Pancreas (tissue), 10 donors: ENCODE results near the gene CDKAL1. TPM values are rescaled to one million over a fixed set of nuclear protein-coding genes. Genes with fewer than 3 reads are reported as not detected.

ENCODE experiments used
- ATAC-seq, 4 donors: fragments of 200-7000 bp; cut with Tn5 transposase; one replicate each; pipeline versions ENCODE4 v1.8.0 to v1.9.1; 2020; ENCODE audit warnings: mild to moderate bottlenecking in 4 of 4, moderate library complexity in 4 of 4
- DNase-seq, 6 donors: peaks; one replicate each; pipeline ENCODE4 v3.0.0-alpha.2; 2020
- FAIRE-seq: peaks from 2 replicates; lab custom pipeline; 2012; peaks lifted over from hg19 to GRCh38; lab: Jason Lieb, UNC
- H3K27ac ChIP-seq, 4 donors: fragments of 200-600 bp; sonication (generic); 1 replicate in 3 of 4; 2 replicates in 1 of 4; pipeline versions ENCODE4 v1.5.0 to v1.8.0; 2020
- H3K27me3 ChIP-seq, 4 donors: fragments of 200-600 bp; one replicate each; pipeline ENCODE4 v1.8.0; 2021
- H3K36me3 ChIP-seq, 3 donors: fragments of 200-600 bp; sonication (generic) in 1 of 3; one replicate each; pipeline versions ENCODE4 v1.5.0 to v1.8.0; 2020 to 2021
- H3K4me1 ChIP-seq, 3 donors: fragments of 200-600 bp; one replicate each; pipeline ENCODE4 v1.8.0; 2021
- H3K4me3 ChIP-seq, 4 donors: fragments of 200-600 bp; sonication (generic) in 2 of 4; one replicate each; pipeline versions ENCODE4 v1.5.0 to v1.8.0; 2020 to 2021
- H3K9me3 ChIP-seq, 4 donors: fragments of 200-600 bp; one replicate each; pipeline ENCODE4 v1.8.0; 2021
- CTCF ChIP-seq, 4 donors: fragments of 200-600 bp; sonication (generic) in 3 of 4; IDR thresholded peaks; one replicate each; pipeline versions ENCODE4 v1.5.0 to v1.8.0; 2021; ENCODE audit warnings: antibody characterized with exemption in 4 of 4
- WGBS, 2 donors: extraction: QIAGEN DNeasy Blood & Tissue Kit; methylation state at CpG; one replicate each; pipeline ENCODE4 v1.1.7; 2013; 5-methylcytosine and 5-hydroxymethylcytosine counted together
- intact Hi-C, 3 donors: fragments of 100-400 bp; cut with DNase I; formaldehyde crosslinking; loops; one replicate each; pipeline versions ENCODE4 v1.11.1 to v1.14.2; 2022
- polyA plus RNA-seq, 2 donors: library from polyadenylated mRNA; stranded (reverse); fragments of 200-250 nt; gene quantifications; one replicate each; pipeline ENCODE4 v1.2.3, GENCODE V29; 2013
- total RNA-seq, 6 donors: library from RNA; stranded (reverse); fragmentation: NEBNext Ultra II Directional in 4 of 6; extraction: Animal tissue kit (Norgen Biotek cat#: 25700) in 4 of 6; gene quantifications; one replicate each; pipeline versions ENCODE4 v1.2.1 to v1.2.4, GENCODE V29; 2021 to 2023
- donor health status: healthy with polysubstance abuse.
- donor health status: DM: no; HTN: no; CAD: no; lungs with moderate emphysema.
- donor health status: DM: no; HTN: no; CAD: no.
- donor health status: control.
- donor health status: control.
- donor health status: Bipolar disorder and iron deficiency.
- donor health status: DM: yes; HTN: yes; CAD: no.
- donor health status: DM: no; HTN: no; CAD: no.
- donor health status: DM: no; HTN: no; CAD: no.
- donor health status: DM: yes; HTN: yes; CAD: no.

The CDKAL1 gene
- total and polyA plus RNA-seq, 8 donors, result 3.3 to 11.7 (median 8.2) TPM

DNA sequence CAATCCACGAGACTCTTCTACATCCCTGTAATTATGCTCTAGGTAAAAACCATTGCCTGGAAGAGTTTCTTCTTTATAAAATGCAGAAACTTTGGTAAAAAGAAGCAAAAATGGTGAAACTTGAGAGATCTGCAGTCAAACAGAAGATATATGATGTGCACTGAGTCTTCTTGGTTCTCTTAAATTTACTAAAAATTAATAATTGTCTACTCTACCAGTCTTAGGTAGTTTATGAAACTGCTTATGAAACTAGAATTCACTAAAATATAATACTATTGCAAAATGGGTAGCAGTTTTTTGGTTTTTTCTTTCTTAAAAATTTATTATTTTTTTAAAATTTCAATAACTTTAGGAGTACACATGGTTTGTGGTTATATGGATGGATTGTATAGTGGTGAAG lies 540.2 kb downstream of the CDKAL1 start:
- intact Hi-C loops, result no loop called here
- FAIRE-seq (no peak), ATAC-seq (no peak), DNase-seq (no peak)
- Histone ChIP-seq H3K36me3 (no peaks in the 10 kb centered on the region), H3K9me3 (no peaks in the 10 kb centered on the region), H3K27me3 (no peaks in the 10 kb centered on the region), H3K27ac (no peak overlapping the region), H3K4me1 (peaks cover 0 to 2% (median 0%) of the 10 kb centered on the region in 3 donors), H3K4me3 (no peak overlapping the region)
- WGBS, 2 donors, result 94 to 100% methylated on average over 1 of the region's 1 CpG
- no peak for TF ChIP-seq CTCF (IDR thresholded peaks at IDR 0.05)

GRCh38 chr6:21075986-21076385 lies 541.7 kb downstream of the CDKAL1 start:
- Histone ChIP-seq H3K27ac (no peak overlapping the region), H3K36me3 (no peaks in the 10 kb centered on the region), H3K9me3 (no peaks in the 10 kb centered on the region), H3K4me1 (peaks cover 0 to 2% (median 0%) of the 10 kb centered on the region in 3 donors), H3K4me3 (no peak overlapping the region), H3K27me3 (no peaks in the 10 kb centered on the region)
- FAIRE-seq, result no peak
- no peak for TF ChIP-seq CTCF (IDR thresholded peaks at IDR 0.05)
- no peak for ATAC-seq
- intact Hi-C loops, result no loop called here
- 95 to 96% methylated on average over 2 of the region's 2 CpGs for WGBS, 2 donors
- DNase-seq, result no peak

GRCh38 chr6:21078497-21078896 lies 544.2 kb downstream of the CDKAL1 start:
- no peak for TF ChIP-seq CTCF (IDR thresholded peaks at IDR 0.05)
- Histone ChIP-seq H3K27me3 (no peaks in the 10 kb centered on the region), H3K4me1 (peaks cover 0 to 2% (median 0%) of the 10 kb centered on the region in 3 donors), H3K27ac (no peak overlapping the region), H3K4me3 (no peak overlapping the region), H3K36me3 (no peaks in the 10 kb centered on the region), H3K9me3 (no peaks in the 10 kb centered on the region)
- WGBS, 2 donors, result 97 to 99% methylated on average over 3 of the region's 3 CpGs
- no peak for ATAC-seq
- intact Hi-C loops, result no loop called here
- DNase-seq, result no peak
- no peak for FAIRE-seq

DNA sequence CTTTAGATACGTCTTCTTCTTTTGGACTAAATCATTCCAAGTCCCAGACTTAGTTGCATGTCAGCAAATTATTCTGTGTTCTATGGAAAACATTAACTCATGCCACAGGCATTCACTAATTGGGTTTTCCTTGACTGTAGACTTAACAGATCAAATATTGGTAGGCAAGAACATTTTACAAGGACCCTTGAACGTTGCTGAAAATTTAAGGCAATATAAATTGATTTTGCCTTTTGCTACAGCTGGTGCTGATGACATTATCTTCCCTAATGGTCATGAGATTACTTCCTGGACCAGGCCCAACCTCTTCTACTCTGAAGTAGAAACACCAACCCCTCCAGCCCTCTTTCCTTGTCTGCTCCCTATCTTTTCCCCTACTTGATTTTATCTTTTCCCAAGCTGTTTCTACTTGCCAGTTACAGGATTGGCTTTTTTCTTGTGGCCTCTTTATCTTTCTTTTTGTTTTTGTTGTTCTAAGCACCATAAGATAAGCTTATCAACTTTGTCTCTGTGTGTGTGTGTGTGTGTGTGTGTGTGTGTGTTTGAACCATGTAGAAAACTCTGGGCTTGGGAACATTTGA lies 545.3 kb downstream of the CDKAL1 start:
- Histone ChIP-seq H3K27me3 (no peaks in the 10 kb centered on the region), H3K36me3 (no peaks in the 10 kb centered on the region), H3K4me3 (no peak overlapping the region), H3K9me3 (no peaks in the 10 kb centered on the region), H3K4me1 (peaks cover 0 to 2% (median 0%) of the 10 kb centered on the region in 3 donors), H3K27ac (peak overlapping the region in 1 of 4 donors; percentile 24)
- FAIRE-seq, result no peak
- no peak for TF ChIP-seq CTCF (IDR thresholded peaks at IDR 0.05)
- intact Hi-C loops, result no loop called here
- no peak for DNase-seq
- WGBS, 2 donors, result 38 to 40% methylated on average over 2 of the region's 2 CpGs
- ATAC-seq, result peak in 2 of 4 donors; percentile 28 to 68

DNA sequence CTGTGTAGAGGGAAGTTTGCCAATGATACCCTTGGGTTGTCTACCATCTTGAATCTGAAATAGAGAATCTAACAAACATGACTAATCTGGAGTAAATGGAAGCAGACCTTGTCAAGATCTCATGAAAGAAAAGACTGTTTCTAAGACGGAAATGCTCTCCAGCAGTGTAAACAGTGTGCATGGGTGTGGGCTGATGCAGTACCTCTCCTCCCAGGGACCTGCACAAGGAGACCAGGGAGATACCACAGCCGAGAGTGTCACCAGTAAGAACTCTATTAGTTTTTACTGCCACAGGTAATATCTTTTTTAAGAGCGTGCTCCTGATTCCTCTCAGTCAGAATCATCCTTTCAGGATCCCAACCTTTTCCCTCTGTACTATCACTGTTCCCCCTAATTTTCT lies 546.0 kb downstream of the CDKAL1 start:
- H3K4me1 ChIP-seq, result peaks cover 0 to 2% (median 0%) of the 10 kb centered on the region in 3 donors
- intact Hi-C loops, result no loop called here
- no peak overlapping the region for H3K4me3 ChIP-seq
- no peaks in the 10 kb centered on the region for H3K36me3 ChIP-seq
- H3K27me3 ChIP-seq, result no peaks in the 10 kb centered on the region
- 91 to 94% methylated on average over 3 of the region's 3 CpGs for WGBS, 2 donors
- DNase-seq (no peak), ATAC-seq (no peak), FAIRE-seq (no peak)
- no peaks in the 10 kb centered on the region for H3K9me3 ChIP-seq
- H3K27ac ChIP-seq, result no peak overlapping the region
- no peak for TF ChIP-seq CTCF (IDR thresholded peaks at IDR 0.05)
